GM23248 (cell line): ENCODE results near the gene LSM2. TPM values are rescaled to one million over a fixed set of nuclear protein-coding genes. Genes with fewer than 3 reads are reported as not detected.
"Not testable (repeated sequence)": the region's sequence is repeated elsewhere in the genome, so short reads cannot be mapped to it uniquely, and the experiment has no call there.

Experiments
- DNase-seq: peaks from one replicate; pipeline ENCODE4 v3.0.0-alpha.2; 2015
- H2AFZ ChIP-seq: fragments of 200-600 bp; sonication (generic); 2 replicates; pipeline ENCODE4 v1.6.1; 2016; ENCODE audit warnings: antibody characterized with exemption
- H3F3A ChIP-seq: fragments of 200-600 bp; sonication (generic); 2 replicates; pipeline ENCODE4 v1.6.1; 2016; ENCODE audit warnings: mild to moderate bottlenecking, antibody characterized with exemption, mixed run types; ENCODE audit not compliant: insufficient read depth
- H3K27ac ChIP-seq: fragments of 200-600 bp; sonication (generic); 2 replicates; pipeline ENCODE4 v1.5.1; 2016; ENCODE audit warnings: mild to moderate bottlenecking
- H3K27me3 ChIP-seq: fragments of 200-600 bp; sonication (generic); replicated peaks from 2 replicates; pipeline ENCODE4 v1.6.1; 2016; ENCODE audit warnings: mild to moderate bottlenecking; ENCODE audit not compliant: insufficient read depth
- H3K36me3 ChIP-seq: fragments of 200-600 bp; sonication (generic); 2 replicates; pipeline ENCODE4 v1.6.1; 2016; ENCODE audit warnings: low read depth, mild to moderate bottlenecking
- H3K4me1 ChIP-seq: fragments of 200-600 bp; sonication (generic); 2 replicates; pipeline ENCODE4 v1.6.1; 2016; ENCODE audit warnings: mild to moderate bottlenecking; ENCODE audit not compliant: insufficient read depth
- H3K4me2 ChIP-seq: fragments of 200-600 bp; sonication (generic); one replicate; pipeline ENCODE4 v1.6.1; 2016; ENCODE audit warnings: mild to moderate bottlenecking; ENCODE audit not compliant: unreplicated experiment
- H3K4me3 ChIP-seq: fragments of 200-600 bp; sonication (generic); 2 replicates; pipeline ENCODE4 v1.5.1; 2016; ENCODE audit warnings: mild to moderate bottlenecking
- H3K79me2 ChIP-seq: fragments of 200-600 bp; sonication (generic); 2 replicates; pipeline ENCODE4 v1.6.1; 2016; ENCODE audit warnings: mild to moderate bottlenecking; ENCODE audit not compliant: insufficient read depth
- H3K9ac ChIP-seq: fragments of 200-600 bp; sonication (generic); 2 replicates; pipeline ENCODE4 v1.6.1; 2016; ENCODE audit warnings: mild to moderate bottlenecking
- H3K9me2 ChIP-seq: fragments of 200-600 bp; sonication (generic); 2 replicates; pipeline ENCODE4 v1.6.1; 2016; ENCODE audit warnings: mixed run types, mild to moderate bottlenecking, moderate library complexity; ENCODE audit not compliant: insufficient read depth
- H3K9me3 ChIP-seq: fragments of 200-600 bp; sonication (generic); one replicate; pipeline ENCODE4 v1.6.1; 2017; ENCODE audit warnings: low read depth
- H4K20me1 ChIP-seq: fragments of 200-600 bp; sonication (generic); 2 replicates; pipeline ENCODE4 v1.6.0; 2016; ENCODE audit not compliant: insufficient read depth
- EZH2 ChIP-seq: fragments of 200-600 bp; sonication (generic); IDR thresholded peaks from 2 replicates; pipeline ENCODE4 v1.6.1; 2018; ENCODE audit warnings: antibody characterized with exemption, mild to moderate bottlenecking; ENCODE audit not compliant: insufficient read depth, poor library complexity, severe bottlenecking
- EZH2phosphoT487 ChIP-seq: fragments of 200-600 bp; sonication (generic); IDR thresholded peaks from 2 replicates; pipeline ENCODE4 v1.6.1; 2018; ENCODE audit warnings: antibody characterized with exemption, moderate library complexity, mild to moderate bottlenecking, low read depth; ENCODE audit not compliant: insufficient read depth
- WGBS, 2 experiments: methylation state at CpG; one replicate each; pipeline ENCODE4 v1.1.6; 2015 to 2017; ENCODE audit warnings: low lambda C conversion rate in 2 of 2, low coverage in 1 of 2; ENCODE audit errors: missing lambda C conversion rate in 2 of 2; 5-methylcytosine and 5-hydroxymethylcytosine counted together
- in situ Hi-C: fragments of 300-500 bp; cut with MboI; formaldehyde crosslinking; loops from 2 replicates; pipeline ENCODE4 v1.15.0; 2020
- polyA plus RNA-seq: library from polyadenylated mRNA; unstranded; fragments of >200 nt; fragmentation: Nextera tagmentation; extraction: Ambion mirVana; gene quantifications from 2 replicates; pipeline ENCODE4 v1.2.1, GENCODE V29; 2016
- total RNA-seq: library from RNA; depleted of rRNA; stranded (reverse); fragments of >200 nt; shearing (Covaris generic); gene quantifications from 2 replicates; pipeline ENCODE4 v1.2.3, GENCODE V29; 2014

Gene LSM2
- total and polyA plus RNA-seq, 2 experiments from 2014 or later = 40.3 to 48.4 TPM

DNA sequence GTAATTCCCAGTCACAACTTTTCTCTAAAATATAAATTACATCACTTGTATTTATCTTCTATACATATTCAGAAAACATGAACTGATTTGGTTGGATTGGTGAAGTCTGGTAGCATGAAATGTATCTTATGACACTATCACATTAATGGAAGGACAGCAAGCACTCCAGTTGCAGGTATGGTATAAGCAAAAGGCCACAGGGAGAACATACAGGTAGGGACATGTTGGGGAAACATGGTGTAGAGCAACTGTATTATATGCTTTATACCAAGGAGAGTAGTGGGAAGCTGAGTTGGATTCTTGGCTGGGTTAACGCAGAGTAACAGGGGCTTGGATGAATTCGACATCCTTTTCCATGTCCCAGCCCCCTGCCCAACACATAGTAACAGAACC lies 9.8 kb downstream of the LSM2 start:
- no peak for DNase-seq
- H3K36me3 ChIP-seq = no peaks in the 10 kb centered on the region; the same call in 1 of the 2 replicates
- no peak overlapping the region for H3K4me3 ChIP-seq
- H3K9ac ChIP-seq = no peak overlapping the region
- no peaks in the 10 kb centered on the region for H4K20me1 ChIP-seq
- in situ Hi-C loops = no loop called here
- no peak overlapping the region for H3K4me2 ChIP-seq
- no peaks in the 10 kb centered on the region for H3K9me2 ChIP-seq
- no peak for TF ChIP-seq EZH2phosphoT487
- no peak for TF ChIP-seq EZH2
- peaks cover 23% of the 10 kb centered on the region for H3F3A ChIP-seq
- H3K9me3 ChIP-seq = no peaks in the 10 kb centered on the region
- H3K27me3 ChIP-seq = no peaks in the 10 kb centered on the region
- peaks cover 6% of the 10 kb centered on the region; the same call in 1 of the 2 replicates for H3K4me1 ChIP-seq
- WGBS, 2 experiments = 79 to 88% methylated on average over 2 of the region's 2 CpGs
- H3K27ac ChIP-seq = no peak overlapping the region
- peaks cover 39% of the 10 kb centered on the region for H3K79me2 ChIP-seq
- H2AFZ ChIP-seq = no peak overlapping the region

DNA sequence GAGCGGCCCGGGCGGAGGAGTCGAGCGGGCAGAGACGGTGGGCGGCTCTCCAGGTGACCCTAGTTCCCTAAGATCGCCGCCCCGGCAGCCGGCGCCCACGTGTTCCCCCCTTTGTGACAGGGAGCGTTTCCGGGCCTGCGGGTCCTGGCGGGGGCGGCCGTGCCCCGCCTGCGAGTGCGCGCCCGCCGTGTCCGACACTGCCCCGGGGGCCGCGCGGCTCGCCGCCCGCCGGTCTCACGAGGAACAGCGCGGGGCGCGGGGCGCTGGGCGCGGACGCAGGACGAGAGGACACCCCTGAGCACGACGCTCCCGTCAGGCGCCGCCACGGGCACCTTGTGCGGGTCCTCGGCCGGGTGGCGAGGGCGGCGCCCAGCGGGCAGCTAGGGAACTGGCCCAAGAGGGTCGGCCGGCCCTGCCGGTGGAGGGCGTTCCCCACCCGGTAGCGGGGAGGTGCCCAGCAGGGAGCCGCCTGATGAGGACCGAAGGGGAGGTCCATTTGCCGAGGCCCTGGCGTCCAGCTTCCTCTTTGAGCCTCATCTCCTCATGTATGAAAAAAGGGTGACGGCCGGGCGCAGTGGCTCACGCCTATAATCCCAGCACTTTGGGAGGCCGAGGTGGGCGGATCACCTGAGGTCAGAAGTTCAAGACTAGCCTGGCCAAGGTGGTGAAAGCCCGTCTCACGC lies 11.0 kb downstream of the LSM2 start, which contains the start of gene VARS1:
VARS1 (minus strand) TSS at position 137 of the 683 bp plus-strand sequence. CDS start 535 bp downstream, outside the sequence.
- Histone ChIP-seq H4K20me1 (no peaks in the 10 kb centered on the region), H3K79me2 (peaks cover 45% of the 10 kb centered on the region), H3K27ac (peak within 1 kb of the TSS; percentile 85), H3K9ac (peak within 1 kb of the TSS; percentile 93), H3K27me3 (no peaks in the 10 kb centered on the region), H3K4me3 (peak within 1 kb of the TSS; percentile 94), H2AFZ (peak within 1 kb of the TSS; percentile 92), H3K4me2 (peak within 1 kb of the TSS; percentile 89), H3F3A (peaks cover 23% of the 10 kb centered on the region), H3K9me2 (no peaks in the 10 kb centered on the region), H3K4me1 (peaks cover 6% of the 10 kb centered on the region; the same call in 1 of the 2 replicates), H3K36me3 (peaks cover 2% of the 10 kb centered on the region; the same call in 1 of the 2 replicates), H3K9me3 (no peaks in the 10 kb centered on the region)
- 1 to 2% methylated on average over 46 to 56 of the region's 75 CpGs for WGBS, 2 experiments
- peak; percentile 95 for DNase-seq
- in situ Hi-C loops = no loop called here
- TF ChIP-seq EZH2phosphoT487 (no peak), EZH2 (no peak)

GRCh38 chr6:31794866-31795615 lies 11.7 kb downstream of the LSM2 start:
- peak overlapping the region; percentile 85 for H3K27ac ChIP-seq
- H3K9me3 ChIP-seq = no peaks in the 10 kb centered on the region
- in situ Hi-C loops = no loop called here
- peak; percentile 78 for DNase-seq
- peak overlapping the region; percentile 89 for H3K4me2 ChIP-seq
- H3K36me3 ChIP-seq = peaks cover 9% of the 10 kb centered on the region; the same call in 1 of the 2 replicates
- TF ChIP-seq EZH2phosphoT487 (no peak), EZH2 (no peak)
- H4K20me1 ChIP-seq = no peaks in the 10 kb centered on the region
- H3F3A ChIP-seq = peaks cover 23% of the 10 kb centered on the region
- H3K4me3 ChIP-seq = peak overlapping the region; percentile 94
- WGBS, 2 experiments = 1 to 2% methylated on average over 44 of the region's 44 CpGs
- peak overlapping the region; percentile 93 for H3K9ac ChIP-seq
- peaks cover 52% of the 10 kb centered on the region for H3K79me2 ChIP-seq
- peaks cover 6% of the 10 kb centered on the region; the same call in 1 of the 2 replicates for H3K4me1 ChIP-seq
- H3K27me3 ChIP-seq = no peaks in the 10 kb centered on the region
- no peaks in the 10 kb centered on the region for H3K9me2 ChIP-seq
- H2AFZ ChIP-seq = peak overlapping the region; percentile 92

DNA sequence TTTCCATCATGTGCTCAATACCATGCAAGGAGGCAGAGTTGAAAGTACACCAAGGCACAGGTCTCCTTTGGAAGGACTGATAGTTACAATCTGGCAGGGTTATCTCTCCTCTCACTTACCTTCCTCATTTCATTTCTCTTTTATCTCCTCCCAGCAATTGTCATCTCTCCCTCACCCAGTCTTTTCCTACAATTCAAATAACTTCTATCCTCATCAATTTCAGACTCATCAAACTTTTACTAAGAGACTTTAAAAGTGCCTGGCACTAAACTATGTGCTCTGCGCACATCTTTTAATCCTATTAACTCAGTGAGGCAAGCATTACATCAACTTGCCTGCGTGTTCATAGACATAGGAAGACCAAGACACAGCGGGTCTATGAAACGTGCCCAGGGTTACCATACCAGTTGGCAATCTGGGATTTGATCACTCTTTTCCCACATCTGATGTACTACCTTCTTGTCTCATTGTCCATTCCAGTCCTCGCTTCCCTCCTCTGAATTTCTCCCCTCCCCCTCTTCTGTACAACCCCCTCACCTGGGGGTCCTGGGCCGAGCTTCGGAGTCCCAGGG lies 12.4 kb downstream of the LSM2 start:
- no peaks in the 10 kb centered on the region for H3K9me3 ChIP-seq
- no peaks in the 10 kb centered on the region for H4K20me1 ChIP-seq
- peak overlapping the region; percentile 93 for H3K9ac ChIP-seq
- H3K9me2 ChIP-seq = no peaks in the 10 kb centered on the region
- H3F3A ChIP-seq = peaks cover 23% of the 10 kb centered on the region
- TF ChIP-seq EZH2 (no peak), EZH2phosphoT487 (no peak)
- in situ Hi-C loops = no loop called here
- H3K4me3 ChIP-seq = peak overlapping the region; percentile 94
- H3K4me2 ChIP-seq = peak overlapping the region; percentile 89
- WGBS, 2 experiments = 6 to 8% methylated on average over 7 of the region's 7 CpGs
- peaks cover 57% of the 10 kb centered on the region for H3K79me2 ChIP-seq
- peak overlapping the region; percentile 92 for H2AFZ ChIP-seq
- H3K4me1 ChIP-seq = peaks cover 6% of the 10 kb centered on the region; the same call in 1 of the 2 replicates
- H3K27ac ChIP-seq = peak overlapping the region; percentile 85
- peak; percentile 74 for DNase-seq
- no peaks in the 10 kb centered on the region for H3K27me3 ChIP-seq
- H3K36me3 ChIP-seq = peaks cover 13% of the 10 kb centered on the region

- in situ Hi-C loops, H4K20me1 ChIP-seq, H3K9me3 ChIP-seq, H3K27me3 ChIP-seq, H3K4me1 ChIP-seq, H3K9me2 ChIP-seq, DNase-seq, H2AFZ ChIP-seq: not testable (repeated sequence)
- H3K4me2 ChIP-seq = peak overlapping the region; percentile 89
- peaks cover 18% of the 10 kb centered on the region for H3K36me3 ChIP-seq
- peak overlapping the region; percentile 93 for H3K9ac ChIP-seq
- peak overlapping the region; percentile 94 for H3K4me3 ChIP-seq
- H3K27ac ChIP-seq = peak overlapping the region; percentile 85
- H3F3A ChIP-seq = peaks cover 23% of the 10 kb centered on the region
- peaks cover 62% of the 10 kb centered on the region for H3K79me2 ChIP-seq
- WGBS, 2 experiments = 86 to 94% methylated on average over 6 of the region's 6 CpGs
Measured at GRCh38 chr6:31793927-31794245, 12.9 kb downstream of the LSM2 start.
